HG02943 (cell line): ENCODE measurements around the gene RIC1.

ENCODE experiments used
- ATAC-seq: cut with Tn5 transposase; IDR thresholded peaks from one replicate; pipeline ENCODE4 v1.9.1; 2021; ENCODE audit warnings: mild to moderate bottlenecking, low read depth, moderate library complexity; ENCODE audit not compliant: unreplicated experiment

RIC1 gene

GRCh38 chr9:5817862-5818261 is 189.0 kb downstream of the RIC1 start:
- no peak for ATAC-seq

- ATAC-seq = no peak
These were observed 189.7 kb downstream of the RIC1 start for GRCh38 chr9:5818424-5819142.

GRCh38 chr9:5819174-5819573 is 190.3 kb downstream of the RIC1 start:
- ATAC-seq = no peak

GRCh38 chr9:5820425-5820824 is 191.5 kb downstream of the RIC1 start:
- no peak for ATAC-seq

- ATAC-seq = no peak
These were observed 196.3 kb downstream of the RIC1 start for GRCh38 chr9:5825223-5825622.
